ENCODE results near the gene LARP6. TPM values are rescaled to one million over a fixed set of nuclear protein-coding genes. Genes with fewer than 3 reads are reported as not detected.
"Not testable (repeated sequence)": the region's sequence is repeated elsewhere in the genome, so short reads cannot be mapped to it uniquely, and the experiment has no call there.

Gene LARP6
- total and polyA plus RNA-seq, 4 donors, result 0.89 to 2.9 (median 1.5) TPM

DNA sequence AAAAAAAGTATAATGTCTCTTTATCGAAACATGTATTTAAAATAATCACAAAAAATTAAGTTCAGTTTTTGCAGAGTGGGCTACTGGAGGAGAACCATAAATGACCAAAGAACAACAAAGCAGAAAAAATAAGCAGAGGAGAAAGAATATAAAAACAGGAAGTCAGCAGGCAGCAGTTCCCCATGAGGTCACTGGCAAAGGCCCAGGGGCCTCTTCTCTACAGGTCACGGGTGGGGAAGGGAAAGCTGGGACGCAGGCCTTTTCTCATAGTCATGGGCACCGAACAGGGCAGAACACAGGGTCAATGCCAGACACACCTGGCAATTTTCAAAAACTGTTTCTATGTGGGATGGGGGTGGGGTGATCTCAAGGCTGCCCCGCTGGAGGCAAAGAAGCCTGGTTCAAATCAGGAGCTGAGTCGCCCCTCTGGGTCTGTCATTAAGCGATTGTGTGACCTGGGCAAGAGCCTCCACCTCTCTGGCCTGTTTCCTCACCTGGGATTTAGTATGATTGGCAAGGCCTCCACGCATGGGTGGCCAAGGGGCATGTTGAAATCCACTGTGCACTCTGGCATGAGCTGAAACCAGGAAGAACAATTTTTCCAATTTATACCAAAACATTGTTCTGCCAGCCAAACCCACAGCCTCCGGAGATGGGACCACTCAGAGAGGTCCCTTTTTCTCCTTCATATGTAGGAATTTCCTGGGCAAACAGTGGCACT is 46.8 kb downstream of the LARP6 start:
- no peak for TF ChIP-seq YY1 (IDR thresholded peaks at IDR 0.05)
- peak in 1 of 2 donors; percentile 37 for TF ChIP-seq JUND (IDR thresholded peaks at IDR 0.05)
- TF ChIP-seq MAX (IDR thresholded peaks at IDR 0.05), result peak; percentile 31
- peak in 1 of 2 donors; percentile 15 for TF ChIP-seq RAD21 (IDR thresholded peaks at IDR 0.05)
- TF ChIP-seq NR2F2 (IDR thresholded peaks at IDR 0.05), result peak; percentile 44
- no peak for TF ChIP-seq REST (IDR thresholded peaks at IDR 0.05)
- TF ChIP-seq HNF4A (conservative IDR thresholded peaks at IDR 0.05), result peak in 1 of 2 donors; percentile 58
- no peak for TF ChIP-seq FOXA2 (IDR thresholded peaks at IDR 0.05)
- TF ChIP-seq RXRA (IDR thresholded peaks at IDR 0.05), result peak in 1 of 2 donors; percentile 31
- Histone ChIP-seq H3K9me3 (ENCODE audit: control insufficient read depth in 4 of 4, low read length in 3 of 4) (no peaks in the 10 kb centered on the region), H3K4me1 (ENCODE audit: control insufficient read depth in 4 of 4, insufficient read depth in 4 of 4, low read length in 3 of 4) (peaks cover 3 to 19% (median 10%) of the 10 kb centered on the region in 4 donors), H3K27me3 (ENCODE audit: control insufficient read depth in 4 of 4, insufficient read depth in 4 of 4, low read length in 3 of 4) (no peaks in the 10 kb centered on the region), H3K36me3 (ENCODE audit: control insufficient read depth in 4 of 4, insufficient read depth in 3 of 4, low read depth in 1 of 4, low read length in 3 of 4) (no peaks in the 10 kb centered on the region), H3K27ac (ENCODE audit: low read depth in 1 of 2, low read length in 2 of 2) (peak overlapping the region; percentile 68 to 76), H3K9ac (ENCODE audit: low read depth in 1 of 2, low read length in 2 of 2) (no peak overlapping the region), H3K4me3 (ENCODE audit: low read depth in 1 of 3, low read length in 3 of 3) (no peak overlapping the region)
- WGBS, result 31% methylated on average over 9 of the region's 9 CpGs
- no peak for DNase-seq (ENCODE audit: low spot score)

DNA sequence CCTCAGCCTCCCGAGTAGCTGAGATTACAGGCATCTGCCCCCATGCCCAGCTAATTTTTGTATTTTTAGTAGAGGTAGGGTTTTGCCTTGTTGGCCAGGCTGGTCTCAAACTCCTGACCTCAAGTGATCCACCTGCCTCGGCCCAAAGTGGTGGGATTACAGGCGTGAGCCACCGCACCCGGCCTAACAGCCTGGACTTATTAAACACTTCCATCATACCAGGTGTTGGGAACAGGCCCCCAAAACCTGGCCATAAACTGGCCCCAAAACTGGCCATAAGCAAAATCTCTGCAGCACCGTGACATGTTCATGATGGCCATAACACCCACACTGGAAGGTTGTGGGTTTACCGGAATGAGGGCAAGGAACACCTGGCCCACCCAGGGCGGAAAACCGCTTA is 49.6 kb downstream of the LARP6 start:
- H3K9me3 ChIP-seq (ENCODE audit: control insufficient read depth in 4 of 4, low read length in 3 of 4); H3K4me3 ChIP-seq (ENCODE audit: low read depth in 1 of 3, low read length in 3 of 3); H3K27me3 ChIP-seq (ENCODE audit: control insufficient read depth in 4 of 4, insufficient read depth in 4 of 4, low read length in 3 of 4); H3K27ac ChIP-seq (ENCODE audit: low read depth in 1 of 2, low read length in 2 of 2); DNase-seq (ENCODE audit: low spot score); H3K9ac ChIP-seq (ENCODE audit: low read depth in 1 of 2, low read length in 2 of 2); H3K36me3 ChIP-seq (ENCODE audit: control insufficient read depth in 4 of 4, insufficient read depth in 3 of 4, low read depth in 1 of 4, low read length in 3 of 4): not testable (repeated sequence)
- WGBS, result 95% methylated on average over 9 of the region's 9 CpGs
- peaks cover 5 to 23% (median 16%) of the 10 kb centered on the region in 4 donors for H3K4me1 ChIP-seq (ENCODE audit: control insufficient read depth in 4 of 4, insufficient read depth in 4 of 4, low read length in 3 of 4)

DNA sequence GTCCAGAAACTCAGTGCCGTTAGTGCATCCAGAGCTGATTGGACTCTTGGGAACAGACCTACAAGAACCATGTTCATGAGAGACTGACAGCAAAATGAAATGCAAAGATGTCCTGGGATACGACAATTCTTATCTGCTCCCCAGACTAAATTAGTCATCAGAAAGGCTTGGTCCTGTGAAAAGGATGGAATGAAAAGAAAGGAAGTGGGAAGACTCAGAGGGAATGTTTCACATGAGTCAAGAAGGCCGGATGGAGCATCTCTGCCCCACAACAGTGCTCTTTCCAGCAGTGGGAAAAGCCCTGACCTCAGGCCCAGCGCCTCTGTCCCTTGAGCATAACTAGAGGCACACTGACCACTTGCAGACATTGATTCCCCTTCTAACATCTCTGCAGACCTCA is 51.3 kb downstream of the LARP6 start:
- Histone ChIP-seq H3K9ac (ENCODE audit: low read depth in 1 of 2, low read length in 2 of 2) (no peak overlapping the region), H3K9me3 (ENCODE audit: control insufficient read depth in 4 of 4, low read length in 3 of 4) (no peaks in the 10 kb centered on the region), H3K36me3 (ENCODE audit: control insufficient read depth in 4 of 4, insufficient read depth in 3 of 4, low read depth in 1 of 4, low read length in 3 of 4) (no peaks in the 10 kb centered on the region), H3K4me3 (ENCODE audit: low read depth in 1 of 3, low read length in 3 of 3) (no peak overlapping the region), H3K4me1 (ENCODE audit: control insufficient read depth in 4 of 4, insufficient read depth in 4 of 4, low read length in 3 of 4) (peaks cover 5 to 19% (median 13%) of the 10 kb centered on the region in 4 donors), H3K27ac (ENCODE audit: low read depth in 1 of 2, low read length in 2 of 2) (no peak overlapping the region), H3K27me3 (ENCODE audit: control insufficient read depth in 4 of 4, insufficient read depth in 4 of 4, low read length in 3 of 4) (no peaks in the 10 kb centered on the region)
- DNase-seq (ENCODE audit: low spot score), result no peak
- no peak for TF ChIP-seq RAD21 (IDR thresholded peaks at IDR 0.05)
- TF ChIP-seq REST (IDR thresholded peaks at IDR 0.05), result no peak
- TF ChIP-seq HNF4G (IDR thresholded peaks at IDR 0.05), result no peak
- no peak for TF ChIP-seq ZBTB33 (IDR thresholded peaks at IDR 0.05)
- no peak for TF ChIP-seq NR2F2 (IDR thresholded peaks at IDR 0.05)
- TF ChIP-seq HNF4A (conservative IDR thresholded peaks at IDR 0.05), result no peak
- no peak for TF ChIP-seq TAF1 (conservative IDR thresholded peaks at IDR 0.05)
- 87% methylated on average over 4 of the region's 4 CpGs for WGBS
